ENCODE measurements around the gene SPATS2L.
A peak's percentile ranks its signal among the peaks of the same experiment; 100 is the strongest.

DNA sequence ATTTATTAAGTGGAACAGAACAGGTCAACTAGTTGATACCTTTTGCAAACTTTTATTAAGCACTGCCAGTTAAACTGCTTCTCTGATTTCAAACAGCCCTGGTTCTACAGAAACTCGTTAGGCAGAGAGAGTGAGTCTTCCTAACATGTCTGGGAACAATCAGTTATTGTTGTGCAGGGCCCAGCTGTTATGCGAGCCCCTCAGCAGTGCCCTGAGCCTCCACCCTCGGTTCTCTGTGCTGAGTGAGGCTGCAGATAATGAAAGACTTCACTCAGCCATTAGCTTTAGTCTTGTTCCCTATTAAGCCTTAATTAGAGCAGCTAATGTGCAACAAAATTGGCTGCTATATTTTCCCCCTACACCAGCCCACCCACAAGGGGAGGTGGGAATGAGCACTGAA lies 163.7 kb downstream of the SPATS2L start:
- no peak for TF ChIP-seq EZH2 (IDR thresholded peaks at IDR 0.05)
- TF ChIP-seq, protein P1, sequence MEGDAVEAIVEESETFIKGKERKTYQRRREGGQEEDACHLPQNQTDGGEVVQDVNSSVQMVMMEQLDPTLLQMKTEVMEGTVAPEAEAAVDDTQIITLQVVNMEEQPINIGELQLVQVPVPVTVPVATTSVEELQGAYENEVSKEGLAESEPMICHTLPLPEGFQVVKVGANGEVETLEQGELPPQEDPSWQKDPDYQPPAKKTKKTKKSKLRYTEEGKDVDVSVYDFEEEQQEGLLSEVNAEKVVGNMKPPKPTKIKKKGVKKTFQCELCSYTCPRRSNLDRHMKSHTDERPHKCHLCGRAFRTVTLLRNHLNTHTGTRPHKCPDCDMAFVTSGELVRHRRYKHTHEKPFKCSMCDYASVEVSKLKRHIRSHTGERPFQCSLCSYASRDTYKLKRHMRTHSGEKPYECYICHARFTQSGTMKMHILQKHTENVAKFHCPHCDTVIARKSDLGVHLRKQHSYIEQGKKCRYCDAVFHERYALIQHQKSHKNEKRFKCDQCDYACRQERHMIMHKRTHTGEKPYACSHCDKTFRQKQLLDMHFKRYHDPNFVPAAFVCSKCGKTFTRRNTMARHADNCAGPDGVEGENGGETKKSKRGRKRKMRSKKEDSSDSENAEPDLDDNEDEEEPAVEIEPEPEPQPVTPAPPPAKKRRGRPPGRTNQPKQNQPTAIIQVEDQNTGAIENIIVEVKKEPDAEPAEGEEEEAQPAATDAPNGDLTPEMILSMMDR (IDR thresholded peaks at IDR 0.05) = peak; percentile 9
